ENCODE results near the gene VIPR2. TPM values are rescaled to one million over a fixed set of nuclear protein-coding genes. Genes with fewer than 3 reads are reported as not detected.

The VIPR2 gene
- total and polyA plus RNA-seq, 2 of the 13 experiments (the other 11 are each of a cell fraction or from before 2014, with no cell fraction given): not detected

- in situ Hi-C loops (cut with HindIII; ENCODE audit: extremely low pct_ligation_motif_present, low pct_unique_long_range_greater_than_20kb) (no loop called here), intact Hi-C loops (cut with micrococcal nuclease; ENCODE audit: unreplicated experiment) (no loop called here)
- no peaks in the 10 kb centered on the region for H4K20me1 ChIP-seq (ENCODE audit: insufficient read depth, low read length)
- H3K4me3 ChIP-seq (replicated peaks in 1 of 3; ENCODE audit: insufficient read depth in 1 of 3, low read depth in 2 of 3, low read length in 3 of 3): no peak overlapping the region
- ChIA-PET POLR2A (no interaction called here), CTCF (ENCODE audit: low intra/inter-chr PET ratio, low total read pairs) (no interaction called here)
- no peak overlapping the region for H2AFZ ChIP-seq (ENCODE audit: low read length)
- FAIRE-seq (no peak), ATAC-seq (peak; percentile 94), DNase-seq (ENCODE audit: low spot score) (peak; percentile 54)
- no peaks in the 10 kb centered on the region for H3K9me3 ChIP-seq (ENCODE audit: low read length)
- no TSS peak for BruUV-seq (replicated peaks)
- WGBS (ENCODE audit: low lambda C conversion rate): 2% methylated on average over 3 of the region's 6 CpGs
- no peaks in the 10 kb centered on the region for H3K79me2 ChIP-seq (ENCODE audit: insufficient read depth, low read length)
- H3K27ac ChIP-seq (ENCODE audit: extremely low read length, insufficient read depth, low read length): no peak overlapping the region
- H3K9ac ChIP-seq (ENCODE audit: insufficient read depth, low read depth, low read length): no peak overlapping the region
- H3K4me1 ChIP-seq (ENCODE audit: insufficient read depth, low read length): no peaks in the 10 kb centered on the region
- H3K27me3 ChIP-seq (ENCODE audit: control insufficient read depth in 1 of 2, insufficient read depth in 2 of 2, low read length in 2 of 2): peaks cover 1 to 16% of the 10 kb centered on the region in 2 experiments; a peak in 3 of 5 replicates
- H3K36me3 ChIP-seq (replicated peaks in 1 of 2; ENCODE audit: control insufficient read depth in 1 of 2, insufficient read depth in 2 of 2, low read length in 2 of 2): no peaks in the 10 kb centered on the region
- no peak overlapping the region for H3K4me2 ChIP-seq (ENCODE audit: low read depth, low read length)
- TF ChIP-seq NFYB (CRISPR knock-in tag; IDR thresholded peaks at IDR 0.05): peak; percentile 71
- TF ChIP-seq, protein P1, sequence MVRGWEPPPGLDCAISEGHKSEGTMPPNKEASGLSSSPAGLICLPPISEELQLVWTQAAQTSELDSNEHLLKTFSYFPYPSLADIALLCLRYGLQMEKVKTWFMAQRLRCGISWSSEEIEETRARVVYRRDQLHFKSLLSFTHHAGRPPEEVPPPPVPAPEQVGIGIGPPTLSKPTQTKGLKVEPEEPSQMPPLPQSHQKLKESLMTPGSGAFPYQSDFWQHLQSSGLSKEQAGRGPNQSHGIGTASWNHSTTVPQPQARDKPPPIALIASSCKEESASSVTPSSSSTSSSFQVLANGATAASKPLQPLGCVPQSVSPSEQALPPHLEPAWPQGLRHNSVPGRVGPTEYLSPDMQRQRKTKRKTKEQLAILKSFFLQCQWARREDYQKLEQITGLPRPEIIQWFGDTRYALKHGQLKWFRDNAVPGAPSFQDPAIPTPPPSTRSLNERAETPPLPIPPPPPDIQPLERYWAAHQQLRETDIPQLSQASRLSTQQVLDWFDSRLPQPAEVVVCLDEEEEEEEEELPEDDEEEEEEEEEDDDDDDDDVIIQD (CRISPR knock-in tag; IDR thresholded peaks at IDR 0.05; ENCODE audit: low read depth): no peak
- no peak for TF ChIP-seq GPN1 (CRISPR knock-in tag; IDR thresholded peaks at IDR 0.05; ENCODE audit: borderline replicate concordance)
- no peak for TF ChIP-seq PRDM15 (CRISPR knock-in tag; IDR thresholded peaks at IDR 0.05)
- no peak for TF ChIP-seq ZNF589 (CRISPR knock-in tag; conservative IDR thresholded peaks at IDR 0.05)
- TF ChIP-seq GABPA (IDR thresholded peaks at IDR 0.05; ENCODE audit: low read depth, low read length): no peak
- 0 out of 2 replicates have a peak, but pooled peaks have one; percentile 29 for TF ChIP-seq GABPA (CRISPR knock-in tag; IDR thresholded peaks at IDR 0.05; ENCODE audit: low read depth)
- no peak for TF ChIP-seq FOXO1 (CRISPR knock-in tag; IDR thresholded peaks at IDR 0.05)
- TF ChIP-seq KDM6A (CRISPR knock-in tag; IDR thresholded peaks at IDR 0.05; ENCODE audit: low read depth): no peak
- TF ChIP-seq DNMT1 (CRISPR knock-in tag; IDR thresholded peaks at IDR 0.05): no peak
- TF ChIP-seq ARNTL (CRISPR knock-in tag; IDR thresholded peaks at IDR 0.05): no peak
- no peak for TF ChIP-seq RARA (CRISPR knock-in tag; IDR thresholded peaks at IDR 0.05)
- TF ChIP-seq ZNF605 (CRISPR knock-in tag; IDR thresholded peaks at IDR 0.05): no peak
- TF ChIP-seq GABPB1 (CRISPR knock-in tag; IDR thresholded peaks at IDR 0.05): peak; percentile 61
- 0 out of 2 replicates have a peak, but pooled peaks have one; percentile 26 for TF ChIP-seq SP4 (CRISPR knock-in tag; IDR thresholded peaks at IDR 0.05)
- no peak for TF ChIP-seq SP1 (IDR thresholded peaks at IDR 0.05)
- peak; percentile 50 for TF ChIP-seq SP1 (CRISPR knock-in tag; IDR thresholded peaks at IDR 0.05)
- no peak for TF ChIP-seq ELF4 (CRISPR knock-in tag; IDR thresholded peaks at IDR 0.05; ENCODE audit: borderline replicate concordance)
- TF ChIP-seq MTF2 (CRISPR knock-in tag; IDR thresholded peaks at IDR 0.05; ENCODE audit: borderline replicate concordance): no peak
- TF ChIP-seq, protein P2, sequence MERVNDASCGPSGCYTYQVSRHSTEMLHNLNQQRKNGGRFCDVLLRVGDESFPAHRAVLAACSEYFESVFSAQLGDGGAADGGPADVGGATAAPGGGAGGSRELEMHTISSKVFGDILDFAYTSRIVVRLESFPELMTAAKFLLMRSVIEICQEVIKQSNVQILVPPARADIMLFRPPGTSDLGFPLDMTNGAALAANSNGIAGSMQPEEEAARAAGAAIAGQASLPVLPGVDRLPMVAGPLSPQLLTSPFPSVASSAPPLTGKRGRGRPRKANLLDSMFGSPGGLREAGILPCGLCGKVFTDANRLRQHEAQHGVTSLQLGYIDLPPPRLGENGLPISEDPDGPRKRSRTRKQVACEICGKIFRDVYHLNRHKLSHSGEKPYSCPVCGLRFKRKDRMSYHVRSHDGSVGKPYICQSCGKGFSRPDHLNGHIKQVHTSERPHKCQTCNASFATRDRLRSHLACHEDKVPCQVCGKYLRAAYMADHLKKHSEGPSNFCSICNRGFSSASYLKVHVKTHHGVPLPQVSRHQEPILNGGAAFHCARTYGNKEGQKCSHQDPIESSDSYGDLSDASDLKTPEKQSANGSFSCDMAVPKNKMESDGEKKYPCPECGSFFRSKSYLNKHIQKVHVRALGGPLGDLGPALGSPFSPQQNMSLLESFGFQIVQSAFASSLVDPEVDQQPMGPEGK (CRISPR knock-in tag; IDR thresholded peaks at IDR 0.05): peak; percentile 24; the same call in 1 of the 2 replicates
Observed at GRCh38 chr7:159020987-159021386, 123.7 kb downstream of the VIPR2 start.
